GM18502 (cell line): ENCODE data around the gene MLLT1.

Source experiments
- ATAC-seq: cut with Tn5 transposase; IDR thresholded peaks from one replicate; pipeline ENCODE4 v1.9.1; 2021; ENCODE audit warnings: mild to moderate bottlenecking; ENCODE audit not compliant: unreplicated experiment, poor library complexity

Gene MLLT1

DNA sequence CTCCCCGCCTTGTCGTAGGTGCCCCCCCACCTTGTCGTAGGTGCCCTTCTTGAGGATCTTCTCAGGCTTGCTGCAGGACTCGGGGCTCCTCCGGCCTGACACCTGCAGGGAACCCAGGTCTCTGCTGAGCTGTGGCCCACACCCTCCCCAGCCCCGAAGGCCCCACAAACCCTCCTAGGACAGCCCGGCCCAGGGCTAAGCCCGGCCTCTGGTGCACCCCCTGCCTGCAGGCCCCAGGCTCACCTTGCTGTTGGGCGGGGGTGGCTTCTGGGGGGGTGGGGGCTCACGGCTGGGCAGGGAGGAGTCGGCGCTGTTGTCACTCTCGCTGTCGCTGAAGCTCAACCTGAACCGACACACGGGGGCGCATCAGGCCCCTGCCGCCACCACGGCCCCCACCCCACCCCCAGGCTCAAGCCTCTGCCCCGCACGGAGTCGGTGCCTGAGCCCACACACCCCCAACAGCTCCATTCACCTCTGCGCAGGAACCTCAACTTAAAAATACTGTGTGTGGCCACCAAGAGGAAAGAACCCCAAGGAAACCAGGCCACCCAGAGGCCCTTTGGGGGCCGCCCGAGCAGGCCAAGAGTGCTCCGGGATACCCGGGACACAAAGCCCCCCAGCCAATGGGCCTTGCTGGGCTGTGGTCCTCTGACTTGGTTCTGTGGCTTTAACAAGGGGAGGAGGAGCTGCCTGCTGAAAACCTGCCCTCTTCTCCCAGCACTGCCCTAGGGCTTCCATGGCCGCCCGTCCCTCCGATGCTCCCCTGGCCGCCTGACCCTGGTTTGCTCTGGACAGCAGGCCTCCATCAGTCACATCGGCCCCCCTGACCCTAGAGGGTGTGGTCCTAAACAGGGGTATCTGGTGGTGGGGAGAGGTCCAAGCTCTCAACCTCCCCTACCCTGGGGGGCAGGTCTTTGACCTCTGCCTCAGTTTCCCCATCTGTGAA is 65.8 kb downstream of the MLLT1 start:
- ATAC-seq, result no peak

DNA sequence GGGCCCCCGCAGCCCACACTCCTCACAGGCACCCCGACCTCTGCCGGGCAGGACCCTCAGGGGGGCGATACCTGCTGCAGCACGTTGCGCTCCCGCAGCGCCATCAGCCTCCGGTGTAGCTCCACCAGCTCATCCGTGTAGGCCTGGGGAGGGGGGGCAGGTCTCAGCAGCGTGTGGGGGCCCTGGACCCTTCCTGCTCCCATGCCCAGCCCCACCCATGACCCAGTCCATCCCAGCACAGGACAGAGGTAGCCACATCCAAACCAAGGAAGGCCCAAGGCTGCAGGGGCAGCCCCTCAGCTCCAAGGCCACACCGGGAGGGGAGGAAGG is 66.5 kb downstream of the MLLT1 start:
- no peak for ATAC-seq

- ATAC-seq, result no peak
Observed at GRCh38 chr19:6212403-6213265, 67.1 kb downstream of the MLLT1 start.

- ATAC-seq, result no peak
Observed at GRCh38 chr19:6211632-6212402, 68.0 kb downstream of the MLLT1 start.

GRCh38 chr19:6210721-6211600 is 68.8 kb downstream of the MLLT1 start:
- no peak for ATAC-seq

GRCh38 chr19:6210091-6210490 is 69.7 kb downstream of the MLLT1 start:
- ATAC-seq, result no peak

- ATAC-seq, result no peak
Observed at GRCh38 chr19:6209680-6210079, 70.1 kb downstream of the MLLT1 start.

GRCh38 chr19:6209233-6209632 is 70.5 kb downstream of the MLLT1 start:
- ATAC-seq, result no peak

- ATAC-seq, result no peak
Observed at GRCh38 chr19:6204866-6205723, 74.7 kb downstream of the MLLT1 start.

DNA sequence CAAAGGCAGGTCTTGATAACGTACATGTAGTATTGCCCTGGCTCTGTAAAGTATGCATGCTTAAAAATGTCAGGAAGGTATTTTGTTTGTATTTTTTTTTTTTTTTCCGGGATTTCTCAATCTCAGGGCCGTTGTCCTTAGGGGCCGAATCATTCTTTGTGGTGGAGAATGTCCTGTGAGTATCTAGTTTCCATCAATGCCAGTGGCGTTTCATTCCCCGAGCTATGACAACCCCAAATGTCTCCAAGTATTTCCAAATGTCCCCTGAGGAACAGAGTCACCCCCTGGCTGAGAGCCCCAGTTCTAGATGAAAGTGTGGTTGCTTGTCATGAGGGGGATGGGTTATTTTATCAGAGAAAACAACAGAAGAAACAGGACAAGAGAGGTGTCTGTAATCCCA is 75.6 kb downstream of the MLLT1 start:
- ATAC-seq, result no peak

DNA sequence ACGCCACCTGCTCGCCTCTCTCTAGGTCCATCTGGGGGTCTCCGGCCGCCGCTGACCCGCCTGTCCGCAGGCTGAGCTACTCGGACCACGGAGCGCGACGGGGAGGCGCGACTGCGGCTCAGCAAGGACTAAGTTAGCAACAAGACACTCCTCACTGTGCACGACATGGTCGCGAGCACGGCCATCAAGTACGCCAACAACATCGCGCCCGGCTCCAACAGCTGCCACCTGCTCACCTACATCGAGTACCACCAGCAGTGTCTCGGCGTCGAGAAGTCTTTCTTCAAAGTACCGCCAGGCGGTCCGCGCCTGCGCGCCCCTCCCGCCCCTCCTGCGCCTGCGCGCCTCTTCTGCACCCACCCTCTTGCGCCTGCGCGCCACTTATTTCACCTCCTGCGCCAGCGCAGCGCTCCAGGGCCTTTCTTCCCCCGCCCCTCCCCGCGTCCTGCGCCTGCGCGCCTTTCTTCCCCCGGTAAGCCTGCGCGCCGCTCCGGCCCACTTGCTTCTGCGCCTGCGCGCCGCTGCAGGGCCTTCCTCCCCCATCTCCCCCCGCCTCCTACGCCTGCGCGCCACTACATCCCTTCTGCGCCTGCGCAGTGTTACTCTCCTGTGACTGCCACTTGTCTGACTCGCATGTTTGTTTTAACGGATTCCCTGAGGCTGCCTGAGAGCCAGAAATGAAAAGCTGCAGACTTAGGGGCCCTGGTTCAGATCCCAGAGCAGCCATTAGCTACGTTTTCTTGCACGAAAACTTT is 80.4 kb downstream of the MLLT1 start:
- peak; percentile 76 for ATAC-seq

GRCh38 chr19:6198896-6199239 is 80.9 kb downstream of the MLLT1 start:
- no peak for ATAC-seq

DNA sequence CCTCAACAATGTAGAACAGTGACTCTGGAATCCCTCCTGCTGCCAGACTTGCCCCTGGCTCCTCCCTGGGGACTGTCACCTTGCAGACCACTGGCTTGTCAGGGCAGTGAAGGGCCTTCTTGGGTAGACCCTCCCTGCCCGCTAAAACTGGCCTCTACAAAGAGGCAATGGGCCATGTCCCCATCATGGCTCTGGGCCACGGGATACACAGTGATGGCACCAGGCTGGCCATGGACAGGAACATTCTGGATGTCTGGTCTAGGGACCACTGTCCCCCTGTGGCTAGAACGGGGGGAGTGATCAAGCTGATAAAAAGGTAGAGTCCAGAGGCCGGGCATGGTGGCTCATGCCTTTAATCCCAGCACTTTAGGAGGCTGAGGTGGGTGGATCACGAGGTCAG is 83.4 kb downstream of the MLLT1 start:
- ATAC-seq, result no peak

DNA sequence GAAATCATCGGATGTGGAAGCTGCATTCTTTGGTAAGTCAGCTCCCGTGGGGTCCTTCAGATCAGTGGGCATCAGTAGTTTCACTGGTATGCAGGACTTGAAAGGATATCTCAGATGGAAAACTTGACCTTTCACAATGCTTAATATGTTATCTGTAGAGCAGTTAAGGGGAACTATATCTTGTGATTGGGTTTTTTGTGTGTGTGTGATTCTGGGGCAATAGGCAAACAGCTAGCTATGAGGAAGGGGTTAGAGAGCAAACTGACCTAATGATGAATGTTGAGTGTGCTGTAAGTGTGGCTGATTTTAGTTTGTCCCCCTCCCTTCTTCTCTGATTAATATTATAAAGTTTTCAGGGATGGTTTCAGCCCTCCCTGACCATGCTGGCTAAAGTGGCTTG is 91.0 kb downstream of the MLLT1 start:
- no peak for ATAC-seq

GRCh38 chr19:6187374-6187773 is 92.4 kb downstream of the MLLT1 start:
- ATAC-seq, result no peak

GRCh38 chr19:6185835-6186834 is 93.6 kb downstream of the MLLT1 start:
- ATAC-seq, result no peak
